ENCODE data around the gene RALGPS1.

Gene RALGPS1

GRCh38 chr9:127020036-127020801, 105.6 kb downstream of the RALGPS1 start:
- no peak overlapping the region for H3K4me3 ChIP-seq (ENCODE audit: low read depth, low read length)

- no peak overlapping the region for H3K4me3 ChIP-seq (ENCODE audit: low read depth, low read length)
Observed at GRCh38 chr9:127020802-127021078, 106.2 kb downstream of the RALGPS1 start.

- H3K4me3 ChIP-seq (ENCODE audit: low read depth, low read length) = no peak overlapping the region
Observed at GRCh38 chr9:127021664-127022363, 107.2 kb downstream of the RALGPS1 start.

GRCh38 chr9:127022913-127023660, 108.5 kb downstream of the RALGPS1 start:
- no peak overlapping the region for H3K4me3 ChIP-seq (ENCODE audit: low read depth, low read length)

GRCh38 chr9:127025042-127025441, 110.5 kb downstream of the RALGPS1 start:
- H3K4me3 ChIP-seq (ENCODE audit: low read depth, low read length) = no peak overlapping the region

- H3K4me3 ChIP-seq (ENCODE audit: low read depth, low read length) = no peak overlapping the region
Observed at GRCh38 chr9:127027694-127028093, 113.1 kb downstream of the RALGPS1 start.

- H3K4me3 ChIP-seq (ENCODE audit: low read depth, low read length) = no peak overlapping the region
Observed at GRCh38 chr9:127029548-127029947, 115.0 kb downstream of the RALGPS1 start.

- no peak overlapping the region for H3K4me3 ChIP-seq (ENCODE audit: low read depth, low read length)
Observed at GRCh38 chr9:127030814-127031740, 116.5 kb downstream of the RALGPS1 start.

GRCh38 chr9:127032256-127032655, 117.7 kb downstream of the RALGPS1 start:
- no peak overlapping the region for H3K4me3 ChIP-seq (ENCODE audit: low read depth, low read length)

GRCh38 chr9:127033061-127033460, 118.5 kb downstream of the RALGPS1 start:
- no peak overlapping the region for H3K4me3 ChIP-seq (ENCODE audit: low read depth, low read length)

- H3K4me3 ChIP-seq (ENCODE audit: low read depth, low read length) = no peak overlapping the region
Observed at GRCh38 chr9:127033789-127034188, 119.2 kb downstream of the RALGPS1 start.

GRCh38 chr9:127034691-127035090, 120.1 kb downstream of the RALGPS1 start:
- no peak overlapping the region for H3K4me3 ChIP-seq (ENCODE audit: low read depth, low read length)

GRCh38 chr9:127035423-127035822, 120.8 kb downstream of the RALGPS1 start:
- no peak overlapping the region for H3K4me3 ChIP-seq (ENCODE audit: low read depth, low read length)

- H3K4me3 ChIP-seq (ENCODE audit: low read depth, low read length) = no peak overlapping the region
Observed at GRCh38 chr9:127035948-127036347, 121.4 kb downstream of the RALGPS1 start.

GRCh38 chr9:127036437-127036836, 121.9 kb downstream of the RALGPS1 start:
- no peak overlapping the region for H3K4me3 ChIP-seq (ENCODE audit: low read depth, low read length)

- no peak overlapping the region for H3K4me3 ChIP-seq (ENCODE audit: low read depth, low read length)
Observed at GRCh38 chr9:127038531-127038930, 123.9 kb downstream of the RALGPS1 start.

- H3K4me3 ChIP-seq (ENCODE audit: low read depth, low read length) = no peak overlapping the region
Observed at GRCh38 chr9:127039492-127039891, 124.9 kb downstream of the RALGPS1 start.

- H3K4me3 ChIP-seq (ENCODE audit: low read depth, low read length) = no peak overlapping the region
Observed at GRCh38 chr9:127045148-127045547, 130.6 kb downstream of the RALGPS1 start.

- no peak overlapping the region for H3K4me3 ChIP-seq (ENCODE audit: low read depth, low read length)
Observed at GRCh38 chr9:127047971-127048370, 133.4 kb downstream of the RALGPS1 start.

GRCh38 chr9:127049044-127049443, 134.5 kb downstream of the RALGPS1 start:
- H3K4me3 ChIP-seq (ENCODE audit: low read depth, low read length) = no peak overlapping the region

GRCh38 chr9:127049581-127049980, 135.0 kb downstream of the RALGPS1 start:
- no peak overlapping the region for H3K4me3 ChIP-seq (ENCODE audit: low read depth, low read length)

All from iPS-11a (cell line).